CD4-positive, alpha-beta T cell (primary cell): ENCODE data around the gene LHX6. TPM values are rescaled to one million over a fixed set of nuclear protein-coding genes. Genes with fewer than 3 reads are reported as not detected.

ENCODE experiments used
- ATAC-seq: fragments of 200-7000 bp; cut with Tn5 transposase; one replicate; pipeline ENCODE4 v1.10.0; 2022; ENCODE audit warnings: mild to moderate bottlenecking; ENCODE audit not compliant: poor library complexity
- CTCF ChIA-PET: fragments of 350-600 bp; sonication (Branson Sonifier 250); formaldehyde crosslinking; loops from one replicate; lab custom pipeline; 2021; ENCODE audit warnings: antibody characterized with exemption, inconsistent platforms; lab: Charles Lee
- POLR2A ChIA-PET: fragments of 350-600 bp; sonication (Branson Sonifier 250); formaldehyde crosslinking; loops from one replicate; lab custom pipeline; 2021; ENCODE audit warnings: antibody characterized with exemption, inconsistent platforms; lab: Charles Lee
- DNase-seq, 14 experiments: peaks; one replicate each; pipeline ENCODE4 v3.0.0-alpha.2; 2013 to 2020; ENCODE audit warnings: mixed read lengths in 2 of 14
- H3K27ac ChIP-seq, 2 donors: one replicate each; pipeline versions ENCODE4 v1.5.1 to v1.7.0; 2013; ENCODE audit warnings: low read length in 2 of 2, low read depth in 1 of 2, mild to moderate bottlenecking in 1 of 2
- H3K27me3 ChIP-seq, 2 experiments: 1 replicate in 1 of 2; 2 replicates in 1 of 2; pipeline versions ENCODE4 v1.6.1 to v1.7.0; 2013; ENCODE audit warnings: low read length in 2 of 2, control low read depth in 1 of 2, mild to moderate bottlenecking in 1 of 2, moderate library complexity in 1 of 2; ENCODE audit not compliant: insufficient read depth in 2 of 2, control insufficient read depth in 1 of 2
- H3K36me3 ChIP-seq: one replicate; pipeline ENCODE4 v1.6.1; 2013; ENCODE audit warnings: low read length, control low read depth; ENCODE audit not compliant: insufficient read depth
- H3K4me1 ChIP-seq: one replicate; pipeline ENCODE4 v1.6.1; 2013; ENCODE audit warnings: low read length, control low read depth; ENCODE audit not compliant: insufficient read depth
- H3K4me3 ChIP-seq: one replicate; pipeline ENCODE4 v1.5.1; 2013; ENCODE audit warnings: mild to moderate bottlenecking, low read length, moderate library complexity
- H3K9me3 ChIP-seq, 2 experiments: 1 replicate in 1 of 2; 2 replicates in 1 of 2; pipeline versions ENCODE4 v1.6.1 to v1.7.0; 2013; ENCODE audit warnings: low read length in 2 of 2, mild to moderate bottlenecking in 2 of 2, control low read depth in 1 of 2, moderate library complexity in 1 of 2; ENCODE audit not compliant: control insufficient read depth in 1 of 2, insufficient read depth in 1 of 2
- H3K27ac Mint-ChIP-seq: one replicate; pipeline ENCODE4 v1.8.0; 2020; ENCODE audit warnings: mixed read lengths
- H3K27me3 Mint-ChIP-seq: one replicate; pipeline ENCODE4 v1.8.0; 2021; ENCODE audit warnings: mixed read lengths
- H3K36me3 Mint-ChIP-seq: one replicate; pipeline ENCODE4 v1.8.0; 2021; ENCODE audit warnings: low read depth, mixed read lengths
- H3K4me1 Mint-ChIP-seq: one replicate; pipeline ENCODE4 v1.8.0; 2021; ENCODE audit warnings: low read depth, mixed read lengths
- H3K4me3 Mint-ChIP-seq: one replicate; pipeline ENCODE4 v1.8.0; 2020; ENCODE audit warnings: mild to moderate bottlenecking, mixed read lengths
- H3K9me3 Mint-ChIP-seq: one replicate; pipeline ENCODE4 v1.8.0; 2020; ENCODE audit warnings: mixed read lengths
- CTCF ChIP-seq: fragments of 200-600 bp; IDR thresholded peaks from one replicate; pipeline ENCODE4 v1.8.0; 2022; ENCODE audit warnings: antibody characterized with exemption, mild to moderate bottlenecking
- intact Hi-C, 2 experiments: fragments of 100-400 bp; cut with DNase I in 1 of 2; cut with micrococcal nuclease in 1 of 2; formaldehyde crosslinking; loops; one replicate each; pipeline versions ENCODE4 v1.15.1 to v1.9.0; 2023 to 2025; cut with DNase I, micrococcal nuclease
- total RNA-seq, 174 experiments: library from RNA in 2 of 174; stranded (reverse) in 2 of 174; gene quantifications; one replicate each; pipeline ENCODE4 v1.2.3 and lab custom pipeline; 2021 to 2026

Gene LHX6
- total RNA-seq, 2 experiments from 2014 or later, result not detected

- peaks cover 68% of the 10 kb centered on the region for H3K36me3 Mint-ChIP-seq
- H3K4me1 Mint-ChIP-seq, result peaks cover 63% of the 10 kb centered on the region
- TF ChIP-seq CTCF, result no peak
- H3K27ac Mint-ChIP-seq, result peak overlapping the region; percentile 94
- H3K36me3 ChIP-seq, result peaks cover 48% of the 10 kb centered on the region
- ATAC-seq (no peak), DNase-seq (no peak)
- no peaks in the 10 kb centered on the region for H3K27me3 ChIP-seq
- peaks cover 29% of the 10 kb centered on the region for H3K4me1 ChIP-seq
- no peak overlapping the region for H3K27ac ChIP-seq
- no peaks in the 10 kb centered on the region for H3K9me3 Mint-ChIP-seq
- intact Hi-C loops, result loop anchor here in 1 of 2 experiments (10.0 kb wide), 4 partner anchors 563 to 1677 kb away; partner anchors contain the start of genes CDK5RAP2, PDCL, RC3H2 and ZBTB26
- H3K27me3 Mint-ChIP-seq, result no peaks in the 10 kb centered on the region
- H3K4me3 Mint-ChIP-seq, result peak overlapping the region; percentile 59
- H3K9me3 ChIP-seq, result no peaks in the 10 kb centered on the region
- ChIA-PET CTCF (no interaction called here), POLR2A (no interaction called here)
- H3K4me3 ChIP-seq, result no peak overlapping the region
Measured at GRCh38 chr9:122261469-122261881, 32.7 kb upstream of the LHX6 start.

DNA sequence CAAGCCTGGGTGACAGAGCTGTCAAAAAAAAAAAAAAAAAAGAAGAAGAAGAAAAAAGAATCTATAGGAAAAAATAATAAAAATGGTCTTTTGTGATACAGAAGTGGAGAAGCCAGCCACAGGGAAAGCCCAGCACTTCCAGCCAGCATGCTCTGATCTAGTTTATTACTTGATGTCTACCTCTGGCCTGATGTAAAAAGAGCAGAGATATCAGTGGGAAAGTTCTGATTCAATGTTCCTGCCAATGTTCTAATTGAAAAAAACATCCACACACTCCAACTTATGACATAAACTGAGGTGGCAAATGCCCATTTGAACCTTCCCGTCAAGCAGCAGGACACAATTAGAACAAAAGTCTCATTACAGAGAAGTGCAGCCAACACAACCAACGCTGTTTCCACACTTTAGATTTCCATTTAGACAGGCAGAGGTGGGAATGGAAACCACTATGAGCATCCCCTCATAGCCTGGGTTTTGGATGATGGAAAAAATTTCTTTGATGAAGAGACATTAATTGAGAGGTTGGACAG is 30.2 kb upstream of the LHX6 start:
- DNase-seq, result no peak
- Histone ChIP-seq H3K9me3 (no peaks in the 10 kb centered on the region), H3K4me1 (peaks cover 18% of the 10 kb centered on the region), H3K27ac (no peak overlapping the region), H3K36me3 (peaks cover 69% of the 10 kb centered on the region), H3K4me3 (no peak overlapping the region), H3K27me3 (no peaks in the 10 kb centered on the region)
- ChIA-PET POLR2A (no interaction called here), CTCF (no interaction called here)
- Mint-ChIP-seq H3K27ac (no peak overlapping the region), H3K4me1 (peaks cover 45% of the 10 kb centered on the region), H3K9me3 (no peaks in the 10 kb centered on the region), H3K36me3 (peaks cover 71% of the 10 kb centered on the region), H3K4me3 (no peak overlapping the region), H3K27me3 (no peaks in the 10 kb centered on the region)
- ATAC-seq, result no peak
- no peak for TF ChIP-seq CTCF
- intact Hi-C loops, result no loop called here

- TF ChIP-seq CTCF, result no peak
- peaks cover 24% of the 10 kb centered on the region for H3K4me1 Mint-ChIP-seq
- H3K36me3 Mint-ChIP-seq, result peaks cover 84% of the 10 kb centered on the region
- H3K27me3 Mint-ChIP-seq, result no peaks in the 10 kb centered on the region
- no peak overlapping the region for H3K4me3 ChIP-seq
- DNase-seq (no peak), ATAC-seq (no peak)
- no peaks in the 10 kb centered on the region for H3K9me3 Mint-ChIP-seq
- H3K27ac ChIP-seq, result no peak overlapping the region
- ChIA-PET CTCF (no interaction called here), POLR2A (interaction anchor here (0.7 kb wide), 1 partner anchor 9 kb away, joined by 4 read pairs; no protein-coding TSS in a partner anchor)
- H3K27ac Mint-ChIP-seq, result no peak overlapping the region
- H3K9me3 ChIP-seq, result no peaks in the 10 kb centered on the region
- H3K36me3 ChIP-seq, result peaks cover 83% of the 10 kb centered on the region
- H3K4me1 ChIP-seq, result no peaks in the 10 kb centered on the region
- intact Hi-C loops, result no loop called here
- no peaks in the 10 kb centered on the region for H3K27me3 ChIP-seq
- no peak overlapping the region for H3K4me3 Mint-ChIP-seq
Measured at GRCh38 chr9:122256206-122256605, 27.4 kb upstream of the LHX6 start.
